Measurements from ENCODE around the gene SPOCK3.

GRCh38 chr4:166957451-166957850 lies 276.8 kb downstream of the SPOCK3 start:
- TF ChIP-seq POLR2A (IDR thresholded peaks at IDR 0.05) (no peak), CTCF (IDR thresholded peaks at IDR 0.05) (no peak), POLR2AphosphoS5 (IDR thresholded peaks at IDR 0.05) (no peak)

Data from prostate gland (tissue), 2 donors.